Ishikawa (cell line): ENCODE results near the gene FHIT.

Experiments used
- CEBPB ChIP-seq: IDR thresholded peaks from 2 replicates; pipeline ENCODE4 v1.6.1; 2012
- CREB1 ChIP-seq: IDR thresholded peaks from 2 replicates; pipeline ENCODE4 v1.6.1; 2012; ENCODE audit warnings: low read depth
- EGR1 ChIP-seq: IDR thresholded peaks from 2 replicates; pipeline ENCODE4 v1.6.1; 2012
- EP300 ChIP-seq: IDR thresholded peaks from 2 replicates; pipeline ENCODE4 v1.6.1; 2012; ENCODE audit warnings: borderline replicate concordance
- FOXM1 ChIP-seq: IDR thresholded peaks from 2 replicates; pipeline ENCODE4 v1.6.1; 2012; ENCODE audit warnings: low read depth, borderline replicate concordance
- MAX ChIP-seq: IDR thresholded peaks from 2 replicates; pipeline ENCODE4 v1.6.1; 2012
- NFIC ChIP-seq: IDR thresholded peaks from 2 replicates; pipeline ENCODE4 v1.6.1; 2012
- RAD21 ChIP-seq: IDR thresholded peaks from 2 replicates; pipeline ENCODE4 v1.6.1; 2012; ENCODE audit warnings: low read depth
- REST ChIP-seq: IDR thresholded peaks from 2 replicates; pipeline ENCODE4 v1.6.1; 2012; ENCODE audit warnings: low read depth, mild to moderate bottlenecking
- TAF1 ChIP-seq: IDR thresholded peaks from 2 replicates; pipeline ENCODE4 v1.6.1; 2012; ENCODE audit warnings: low read depth, mild to moderate bottlenecking
- TCF12 ChIP-seq: IDR thresholded peaks from 2 replicates; pipeline ENCODE4 v1.6.1; 2012; ENCODE audit warnings: low read depth
- YY1 ChIP-seq: IDR thresholded peaks from 2 replicates; pipeline ENCODE4 v1.6.1; 2012; ENCODE audit warnings: low read depth
- ZBTB7A ChIP-seq: IDR thresholded peaks from 2 replicates; pipeline ENCODE4 v1.6.1; 2012; ENCODE audit warnings: low read depth

GRCh38 chr3:60186359-60186758 lies 1064.9 kb downstream of the FHIT start:
- TF ChIP-seq YY1: no peak
- TF ChIP-seq ZBTB7A: no peak
- TF ChIP-seq EP300: no peak
- no peak for TF ChIP-seq TCF12
- TF ChIP-seq RAD21: no peak
- no peak for TF ChIP-seq CEBPB
- no peak for TF ChIP-seq TAF1
- TF ChIP-seq NFIC: no peak
- TF ChIP-seq REST: no peak
- no peak for TF ChIP-seq CREB1
- no peak for TF ChIP-seq MAX
- no peak for TF ChIP-seq FOXM1
- TF ChIP-seq EGR1: no peak
